ENCODE data around the gene POLR2H. TPM values are rescaled to one million over a fixed set of nuclear protein-coding genes. Genes with fewer than 3 reads are reported as not detected.

Gene POLR2H
- total and polyA plus RNA-seq, 2 donors from 2014 or later, result 82.0 to 157 TPM

DNA sequence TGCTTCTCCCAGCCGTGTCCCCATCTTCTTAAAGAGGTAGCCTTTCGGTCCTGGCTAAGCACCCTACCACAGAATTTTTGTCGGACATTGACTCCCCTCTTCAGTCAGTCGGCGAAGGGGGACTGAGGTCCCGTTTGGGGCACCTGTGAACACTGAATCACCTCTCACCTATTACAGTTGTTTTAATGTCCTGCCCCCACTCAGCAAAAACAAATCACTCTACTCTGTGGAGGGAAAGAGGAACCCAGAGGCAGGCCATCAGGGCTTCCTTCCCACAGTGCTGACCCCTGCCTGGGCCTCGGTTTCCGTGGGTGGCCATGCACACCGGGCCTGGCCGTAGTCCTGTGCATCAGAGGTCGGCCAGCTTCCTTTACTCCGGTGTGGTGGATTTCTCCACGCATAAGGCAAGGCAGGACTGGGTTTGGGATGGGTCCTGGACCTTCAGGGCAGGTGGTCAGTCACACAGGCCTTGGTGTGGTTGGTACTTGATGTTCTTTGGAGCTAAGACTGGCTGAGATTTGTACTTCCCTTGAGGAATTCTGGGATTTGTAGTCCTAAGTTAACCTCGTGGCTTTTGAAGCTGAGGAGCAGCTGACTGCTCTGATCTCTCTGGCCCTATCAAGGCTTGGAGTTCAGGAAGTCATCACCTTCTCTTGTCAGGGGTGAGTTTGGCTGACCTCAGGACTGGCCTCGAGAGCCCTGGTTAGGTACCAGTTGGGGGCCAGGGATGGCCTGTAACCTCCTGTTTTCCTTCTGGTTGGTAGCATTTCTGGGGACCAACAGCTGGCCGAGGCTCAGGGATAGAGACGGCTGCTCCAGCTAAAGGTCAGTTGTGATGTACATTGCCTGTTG lies 24.7 kb upstream of the POLR2H start:
- Histone ChIP-seq H3K9ac (ENCODE audit: low read length in 3 of 3) (peak overlapping the region in 2 of 3 donors; percentile 77 to 78), H3K4me3 (ENCODE audit: low read length in 3 of 3) (peak overlapping the region; percentile 55 to 84 (median 83)), H3K9me3 (ENCODE audit: control insufficient read depth in 2 of 3, insufficient read depth in 1 of 3, low read length in 3 of 3) (no peaks in the 10 kb centered on the region), H3K27me3 (ENCODE audit: control insufficient read depth, insufficient read depth, low read length) (no peaks in the 10 kb centered on the region), H3K4me1 (ENCODE audit: control insufficient read depth in 2 of 3, insufficient read depth in 2 of 3, low read depth in 1 of 3, low read length in 3 of 3) (peaks cover 0 to 29% (median 11%) of the 10 kb centered on the region in 3 donors), H3K27ac (ENCODE audit: low read depth in 2 of 2, low read length in 2 of 2) (peak overlapping the region; percentile 93 to 95), H3K36me3 (ENCODE audit: control insufficient read depth in 2 of 3, insufficient read depth in 3 of 3, low read length in 3 of 3) (peaks cover 15 to 33% (median 24%) of the 10 kb centered on the region in 3 donors)
- peak in 3 of 5 donors; percentile 67 to 72 (median 70) for DNase-seq
- no peak for FAIRE-seq
- intact Hi-C loops (cut with DNase I), result no loop called here
- TF ChIP-seq CTCF (IDR thresholded peaks at IDR 0.05; ENCODE audit: borderline replicate concordance, extremely low read depth, insufficient read depth), result no peak

DNA sequence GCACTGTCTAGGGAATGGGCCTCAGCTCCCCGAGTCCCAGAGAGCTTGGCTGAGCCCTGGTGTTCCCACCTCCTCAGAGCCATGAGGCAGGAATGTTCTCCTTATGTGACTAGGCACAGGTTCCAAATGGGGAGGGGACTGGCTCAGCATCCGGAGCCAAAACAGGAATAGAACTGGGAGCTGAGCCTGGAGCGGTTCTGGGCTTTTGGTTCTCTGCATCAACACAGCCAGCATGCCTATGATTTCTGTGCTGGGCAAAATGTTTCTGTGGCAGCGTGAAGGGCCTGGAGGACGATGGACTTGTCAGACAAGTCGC lies 24.2 kb upstream of the POLR2H start, which contains the start of gene FAM131A:
Gene FAM131A, plus strand, starts transcription at position 202 of the 316 bp plus-strand sequence. Its CDS starts 31 bp downstream, at position 233.
- peaks cover 0 to 29% (median 11%) of the 10 kb centered on the region in 3 donors for H3K4me1 ChIP-seq (ENCODE audit: control insufficient read depth in 2 of 3, insufficient read depth in 2 of 3, low read depth in 1 of 3, low read length in 3 of 3)
- intact Hi-C loops (cut with DNase I), result no loop called here
- no peak for TF ChIP-seq CTCF (IDR thresholded peaks at IDR 0.05; ENCODE audit: borderline replicate concordance, extremely low read depth, insufficient read depth)
- peak within 1 kb of the TSS in 2 of 3 donors; percentile 77 to 78 for H3K9ac ChIP-seq (ENCODE audit: low read length in 3 of 3)
- peak within 1 kb of the TSS; percentile 55 to 84 (median 83) for H3K4me3 ChIP-seq (ENCODE audit: low read length in 3 of 3)
- no peaks in the 10 kb centered on the region for H3K27me3 ChIP-seq (ENCODE audit: control insufficient read depth, insufficient read depth, low read length)
- H3K36me3 ChIP-seq (ENCODE audit: control insufficient read depth in 2 of 3, insufficient read depth in 3 of 3, low read length in 3 of 3), result peaks cover 11 to 27% (median 18%) of the 10 kb centered on the region in 3 donors
- H3K9me3 ChIP-seq (ENCODE audit: control insufficient read depth in 2 of 3, insufficient read depth in 1 of 3, low read length in 3 of 3), result no peaks in the 10 kb centered on the region
- H3K27ac ChIP-seq (ENCODE audit: low read depth in 2 of 2, low read length in 2 of 2), result peak within 1 kb of the TSS; percentile 93 to 95
- FAIRE-seq (no peak), DNase-seq (no peak)

DNA sequence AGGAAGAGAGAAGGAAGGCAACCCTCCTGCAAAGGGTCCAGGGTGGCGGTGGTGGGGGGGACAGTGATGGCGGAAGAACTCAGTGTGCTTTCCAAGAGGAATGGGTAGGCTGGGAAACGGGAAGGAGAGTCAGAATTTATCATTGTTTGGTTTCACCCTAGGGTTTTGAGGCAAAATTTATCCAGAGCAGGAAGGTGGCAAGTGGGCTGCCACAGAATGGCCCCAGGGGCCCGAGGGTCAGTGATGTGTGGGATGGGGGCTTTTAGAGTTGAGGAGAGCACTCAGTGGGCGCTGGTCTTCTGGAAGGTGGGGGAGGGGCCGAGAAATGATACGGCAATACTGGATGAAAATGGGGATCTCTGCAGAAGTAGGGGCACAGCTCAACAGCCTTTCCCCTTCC lies 23.5 kb upstream of the POLR2H start:
- no peak for TF ChIP-seq CTCF (IDR thresholded peaks at IDR 0.05; ENCODE audit: borderline replicate concordance, extremely low read depth, insufficient read depth)
- DNase-seq, result no peak
- intact Hi-C loops (cut with DNase I), result no loop called here

More for the DNA sequence above, 23.5 kb upstream of the POLR2H start:
- Histone ChIP-seq H3K9me3 (ENCODE audit: control insufficient read depth in 2 of 3, insufficient read depth in 1 of 3, low read length in 3 of 3) (no peaks in the 10 kb centered on the region), H3K27me3 (ENCODE audit: control insufficient read depth, insufficient read depth, low read length) (no peaks in the 10 kb centered on the region), H3K4me3 (ENCODE audit: low read length in 3 of 3) (peak overlapping the region in 1 of 3 donors; percentile 10), H3K9ac (ENCODE audit: low read length in 3 of 3) (peak overlapping the region in 1 of 3 donors; percentile 78), H3K36me3 (ENCODE audit: control insufficient read depth in 2 of 3, insufficient read depth in 3 of 3, low read length in 3 of 3) (peaks cover 9 to 29% (median 16%) of the 10 kb centered on the region in 3 donors), H3K4me1 (ENCODE audit: control insufficient read depth in 2 of 3, insufficient read depth in 2 of 3, low read depth in 1 of 3, low read length in 3 of 3) (peaks cover 0 to 29% (median 11%) of the 10 kb centered on the region in 3 donors), H3K27ac (ENCODE audit: low read depth in 2 of 2, low read length in 2 of 2) (peak overlapping the region; percentile 93 to 95)
- FAIRE-seq, result no peak

Data from kidney (tissue), 14 donors.